Measurements from ENCODE around the gene PKP3. TPM values are rescaled to one million over a fixed set of nuclear protein-coding genes. Genes with fewer than 3 reads are reported as not detected.

The PKP3 gene
- total and polyA plus RNA-seq, 9 of the 15 experiments (the other 6 are each of a cell fraction or from before 2014, with no cell fraction given), result 0.11 to 110 (median 30.7) TPM

DNA sequence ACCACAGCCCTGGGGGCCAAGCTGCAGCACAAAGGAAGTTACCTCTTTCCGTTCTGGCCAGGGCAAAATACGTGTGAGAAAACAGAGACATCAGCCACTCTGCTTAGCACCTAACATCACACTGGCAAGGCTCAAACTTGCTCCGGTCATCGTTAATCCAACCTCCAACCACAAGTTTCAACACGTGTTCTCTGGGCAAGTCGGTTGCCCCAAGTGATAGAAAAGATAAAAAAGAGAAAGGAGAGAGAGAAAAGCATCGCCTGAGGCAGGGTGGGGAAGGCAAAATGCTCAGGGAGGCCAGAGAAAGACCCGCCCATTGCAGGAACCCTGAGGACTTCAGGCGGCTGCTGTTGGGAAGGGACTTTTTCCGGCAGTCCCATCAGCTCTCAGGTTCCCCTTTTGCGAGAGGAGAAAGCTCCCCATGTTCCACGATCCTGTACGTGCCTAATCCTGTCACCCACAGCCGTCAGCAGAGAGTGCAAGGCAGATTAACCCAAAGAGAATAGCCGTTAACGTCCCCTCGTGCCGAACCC, 43.2 kb upstream of the PKP3 start (continued):
- TF ChIP-seq, protein P1, sequence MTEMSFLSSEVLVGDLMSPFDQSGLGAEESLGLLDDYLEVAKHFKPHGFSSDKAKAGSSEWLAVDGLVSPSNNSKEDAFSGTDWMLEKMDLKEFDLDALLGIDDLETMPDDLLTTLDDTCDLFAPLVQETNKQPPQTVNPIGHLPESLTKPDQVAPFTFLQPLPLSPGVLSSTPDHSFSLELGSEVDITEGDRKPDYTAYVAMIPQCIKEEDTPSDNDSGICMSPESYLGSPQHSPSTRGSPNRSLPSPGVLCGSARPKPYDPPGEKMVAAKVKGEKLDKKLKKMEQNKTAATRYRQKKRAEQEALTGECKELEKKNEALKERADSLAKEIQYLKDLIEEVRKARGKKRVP (CRISPR knock-in tag; IDR thresholded peaks at IDR 0.05), result no peak
- no peak for TF ChIP-seq BACH1 (tag; IDR thresholded peaks at IDR 0.05)
- TF ChIP-seq ZNF274 (IDR thresholded peaks at IDR 0.05; ENCODE audit: borderline replicate concordance, low read depth, low read length), result no peak
- 0 out of 2 replicates have a peak, but pooled peaks have one; percentile 39 for TF ChIP-seq IFI16 (CRISPR knock-in tag; IDR thresholded peaks at IDR 0.05)
- TF ChIP-seq, protein P2, sequence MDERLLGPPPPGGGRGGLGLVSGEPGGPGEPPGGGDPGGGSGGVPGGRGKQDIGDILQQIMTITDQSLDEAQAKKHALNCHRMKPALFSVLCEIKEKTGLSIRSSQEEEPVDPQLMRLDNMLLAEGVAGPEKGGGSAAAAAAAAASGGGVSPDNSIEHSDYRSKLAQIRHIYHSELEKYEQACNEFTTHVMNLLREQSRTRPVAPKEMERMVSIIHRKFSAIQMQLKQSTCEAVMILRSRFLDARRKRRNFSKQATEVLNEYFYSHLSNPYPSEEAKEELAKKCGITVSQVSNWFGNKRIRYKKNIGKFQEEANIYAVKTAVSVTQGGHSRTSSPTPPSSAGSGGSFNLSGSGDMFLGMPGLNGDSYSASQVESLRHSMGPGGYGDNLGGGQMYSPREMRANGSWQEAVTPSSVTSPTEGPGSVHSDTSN (CRISPR knock-in tag; IDR thresholded peaks at IDR 0.05; ENCODE audit: low read depth), result no peak
- TF ChIP-seq, protein P2 (tag; conservative IDR thresholded peaks at IDR 0.05; ENCODE audit: low read depth), result no peak
- TF ChIP-seq, protein P3, sequence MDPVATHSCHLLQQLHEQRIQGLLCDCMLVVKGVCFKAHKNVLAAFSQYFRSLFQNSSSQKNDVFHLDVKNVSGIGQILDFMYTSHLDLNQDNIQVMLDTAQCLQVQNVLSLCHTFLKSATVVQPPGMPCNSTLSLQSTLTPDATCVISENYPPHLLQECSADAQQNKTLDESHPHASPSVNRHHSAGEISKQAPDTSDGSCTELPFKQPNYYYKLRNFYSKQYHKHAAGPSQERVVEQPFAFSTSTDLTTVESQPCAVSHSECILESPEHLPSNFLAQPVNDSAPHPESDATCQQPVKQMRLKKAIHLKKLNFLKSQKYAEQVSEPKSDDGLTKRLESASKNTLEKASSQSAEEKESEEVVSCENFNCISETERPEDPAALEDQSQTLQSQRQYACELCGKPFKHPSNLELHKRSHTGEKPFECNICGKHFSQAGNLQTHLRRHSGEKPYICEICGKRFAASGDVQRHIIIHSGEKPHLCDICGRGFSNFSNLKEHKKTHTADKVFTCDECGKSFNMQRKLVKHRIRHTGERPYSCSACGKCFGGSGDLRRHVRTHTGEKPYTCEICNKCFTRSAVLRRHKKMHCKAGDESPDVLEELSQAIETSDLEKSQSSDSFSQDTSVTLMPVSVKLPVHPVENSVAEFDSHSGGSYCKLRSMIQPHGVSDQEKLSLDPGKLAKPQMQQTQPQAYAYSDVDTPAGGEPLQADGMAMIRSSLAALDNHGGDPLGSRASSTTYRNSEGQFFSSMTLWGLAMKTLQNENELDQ (CRISPR knock-in tag; IDR thresholded peaks at IDR 0.05; ENCODE audit: borderline replicate concordance), result no peak
- TF ChIP-seq, protein P4, sequence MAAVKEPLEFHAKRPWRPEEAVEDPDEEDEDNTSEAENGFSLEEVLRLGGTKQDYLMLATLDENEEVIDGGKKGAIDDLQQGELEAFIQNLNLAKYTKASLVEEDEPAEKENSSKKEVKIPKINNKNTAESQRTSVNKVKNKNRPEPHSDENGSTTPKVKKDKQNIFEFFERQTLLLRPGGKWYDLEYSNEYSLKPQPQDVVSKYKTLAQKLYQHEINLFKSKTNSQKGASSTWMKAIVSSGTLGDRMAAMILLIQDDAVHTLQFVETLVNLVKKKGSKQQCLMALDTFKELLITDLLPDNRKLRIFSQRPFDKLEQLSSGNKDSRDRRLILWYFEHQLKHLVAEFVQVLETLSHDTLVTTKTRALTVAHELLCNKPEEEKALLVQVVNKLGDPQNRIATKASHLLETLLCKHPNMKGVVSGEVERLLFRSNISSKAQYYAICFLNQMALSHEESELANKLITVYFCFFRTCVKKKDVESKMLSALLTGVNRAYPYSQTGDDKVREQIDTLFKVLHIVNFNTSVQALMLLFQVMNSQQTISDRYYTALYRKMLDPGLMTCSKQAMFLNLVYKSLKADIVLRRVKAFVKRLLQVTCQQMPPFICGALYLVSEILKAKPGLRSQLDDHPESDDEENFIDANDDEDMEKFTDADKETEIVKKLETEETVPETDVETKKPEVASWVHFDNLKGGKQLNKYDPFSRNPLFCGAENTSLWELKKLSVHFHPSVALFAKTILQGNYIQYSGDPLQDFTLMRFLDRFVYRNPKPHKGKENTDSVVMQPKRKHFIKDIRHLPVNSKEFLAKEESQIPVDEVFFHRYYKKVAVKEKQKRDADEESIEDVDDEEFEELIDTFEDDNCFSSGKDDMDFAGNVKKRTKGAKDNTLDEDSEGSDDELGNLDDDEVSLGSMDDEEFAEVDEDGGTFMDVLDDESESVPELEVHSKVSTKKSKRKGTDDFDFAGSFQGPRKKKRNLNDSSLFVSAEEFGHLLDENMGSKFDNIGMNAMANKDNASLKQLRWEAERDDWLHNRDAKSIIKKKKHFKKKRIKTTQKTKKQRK (IDR thresholded peaks at IDR 0.05; ENCODE audit: borderline replicate concordance, low read depth, low read length), result no peak
- TF ChIP-seq, protein P5, sequence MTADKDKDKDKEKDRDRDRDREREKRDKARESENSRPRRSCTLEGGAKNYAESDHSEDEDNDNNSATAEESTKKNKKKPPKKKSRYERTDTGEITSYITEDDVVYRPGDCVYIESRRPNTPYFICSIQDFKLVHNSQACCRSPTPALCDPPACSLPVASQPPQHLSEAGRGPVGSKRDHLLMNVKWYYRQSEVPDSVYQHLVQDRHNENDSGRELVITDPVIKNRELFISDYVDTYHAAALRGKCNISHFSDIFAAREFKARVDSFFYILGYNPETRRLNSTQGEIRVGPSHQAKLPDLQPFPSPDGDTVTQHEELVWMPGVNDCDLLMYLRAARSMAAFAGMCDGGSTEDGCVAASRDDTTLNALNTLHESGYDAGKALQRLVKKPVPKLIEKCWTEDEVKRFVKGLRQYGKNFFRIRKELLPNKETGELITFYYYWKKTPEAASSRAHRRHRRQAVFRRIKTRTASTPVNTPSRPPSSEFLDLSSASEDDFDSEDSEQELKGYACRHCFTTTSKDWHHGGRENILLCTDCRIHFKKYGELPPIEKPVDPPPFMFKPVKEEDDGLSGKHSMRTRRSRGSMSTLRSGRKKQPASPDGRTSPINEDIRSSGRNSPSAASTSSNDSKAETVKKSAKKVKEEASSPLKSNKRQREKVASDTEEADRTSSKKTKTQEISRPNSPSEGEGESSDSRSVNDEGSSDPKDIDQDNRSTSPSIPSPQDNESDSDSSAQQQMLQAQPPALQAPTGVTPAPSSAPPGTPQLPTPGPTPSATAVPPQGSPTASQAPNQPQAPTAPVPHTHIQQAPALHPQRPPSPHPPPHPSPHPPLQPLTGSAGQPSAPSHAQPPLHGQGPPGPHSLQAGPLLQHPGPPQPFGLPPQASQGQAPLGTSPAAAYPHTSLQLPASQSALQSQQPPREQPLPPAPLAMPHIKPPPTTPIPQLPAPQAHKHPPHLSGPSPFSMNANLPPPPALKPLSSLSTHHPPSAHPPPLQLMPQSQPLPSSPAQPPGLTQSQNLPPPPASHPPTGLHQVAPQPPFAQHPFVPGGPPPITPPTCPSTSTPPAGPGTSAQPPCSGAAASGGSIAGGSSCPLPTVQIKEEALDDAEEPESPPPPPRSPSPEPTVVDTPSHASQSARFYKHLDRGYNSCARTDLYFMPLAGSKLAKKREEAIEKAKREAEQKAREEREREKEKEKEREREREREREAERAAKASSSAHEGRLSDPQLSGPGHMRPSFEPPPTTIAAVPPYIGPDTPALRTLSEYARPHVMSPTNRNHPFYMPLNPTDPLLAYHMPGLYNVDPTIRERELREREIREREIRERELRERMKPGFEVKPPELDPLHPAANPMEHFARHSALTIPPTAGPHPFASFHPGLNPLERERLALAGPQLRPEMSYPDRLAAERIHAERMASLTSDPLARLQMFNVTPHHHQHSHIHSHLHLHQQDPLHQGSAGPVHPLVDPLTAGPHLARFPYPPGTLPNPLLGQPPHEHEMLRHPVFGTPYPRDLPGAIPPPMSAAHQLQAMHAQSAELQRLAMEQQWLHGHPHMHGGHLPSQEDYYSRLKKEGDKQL (CRISPR knock-in tag; IDR thresholded peaks at IDR 0.05; ENCODE audit: borderline replicate concordance), result no peak

Data from K562 (cell line).